GM21717 (cell line): ENCODE measurements around the gene ATP11A.
"Not testable (repeated sequence)": the region's sequence is repeated elsewhere in the genome, so short reads cannot be mapped to it uniquely, and the experiment has no call there.

Source experiments
- ATAC-seq: cut with Tn5 transposase; IDR thresholded peaks from one replicate; pipeline ENCODE4 v1.9.1; 2021; ENCODE audit warnings: mild to moderate bottlenecking, moderate library complexity; ENCODE audit not compliant: unreplicated experiment

ATP11A gene

DNA sequence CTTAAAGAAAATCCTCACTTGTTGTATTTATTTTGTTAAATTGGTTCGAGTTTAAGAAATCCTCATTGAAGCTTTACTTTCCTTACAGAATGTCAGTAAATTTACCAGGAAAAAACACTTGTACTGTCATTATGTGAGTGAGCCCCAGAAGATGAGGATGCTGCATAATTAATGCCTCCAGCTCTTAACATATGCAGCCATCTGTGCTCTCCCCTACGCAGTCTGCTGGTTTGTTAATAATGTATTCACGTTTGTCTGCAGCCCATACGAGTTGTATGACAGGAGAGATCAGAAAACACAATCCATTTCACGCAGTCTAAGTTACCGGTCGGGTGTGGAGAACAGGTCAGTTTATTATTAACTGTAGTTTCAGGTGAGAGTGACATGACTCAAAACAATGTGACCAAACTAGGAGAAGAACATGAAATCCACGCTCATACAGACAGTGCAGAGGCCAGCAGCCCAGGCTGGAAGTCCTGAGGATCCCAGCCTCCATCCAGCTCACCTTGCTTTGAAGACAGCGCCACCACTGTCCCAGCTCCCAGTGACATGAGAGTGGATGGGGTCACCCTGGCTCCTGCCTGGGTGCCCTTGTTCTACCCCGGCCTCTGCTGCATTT lies 19.8 kb upstream of the ATP11A start:
- ATAC-seq, result no peak

DNA sequence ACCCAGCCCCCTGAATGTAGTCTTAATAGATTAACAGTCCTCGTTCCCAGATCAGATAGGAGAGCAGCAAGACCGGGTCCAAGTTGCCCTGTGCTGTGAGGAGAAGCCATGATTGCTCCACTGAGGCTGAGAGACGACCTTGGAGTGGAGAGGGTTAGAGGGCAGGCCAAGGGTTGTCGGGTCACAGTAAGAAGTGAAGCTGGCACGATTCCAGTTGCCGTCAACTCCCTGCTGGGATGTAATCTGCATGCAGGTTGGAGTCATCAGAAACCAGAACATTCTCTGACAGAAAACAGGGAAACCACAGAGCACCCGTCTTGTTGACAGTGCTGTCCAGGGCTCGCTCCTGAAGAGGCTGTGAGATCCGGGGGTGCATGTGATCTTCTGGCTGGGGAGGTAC lies 19.0 kb upstream of the ATP11A start:
- no peak for ATAC-seq

DNA sequence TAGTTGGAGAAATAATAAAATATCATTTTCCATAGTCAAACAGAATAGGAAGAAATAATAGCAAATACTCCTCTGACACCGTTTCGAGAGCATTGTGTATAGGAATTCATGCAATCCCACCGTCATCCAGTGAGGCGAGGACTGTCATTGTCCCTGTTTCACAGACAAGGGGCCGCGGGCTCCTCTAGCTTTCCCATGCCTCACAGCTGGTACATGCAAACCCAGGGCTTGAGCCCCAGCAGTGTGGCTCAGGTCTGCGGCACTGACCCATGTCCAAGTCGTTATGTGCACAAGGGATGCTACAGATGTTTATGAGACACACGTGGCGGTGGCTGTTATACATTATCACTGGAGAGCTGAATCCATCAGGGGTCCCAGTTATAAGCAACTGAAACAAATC lies 18.5 kb upstream of the ATP11A start:
- no peak for ATAC-seq

DNA sequence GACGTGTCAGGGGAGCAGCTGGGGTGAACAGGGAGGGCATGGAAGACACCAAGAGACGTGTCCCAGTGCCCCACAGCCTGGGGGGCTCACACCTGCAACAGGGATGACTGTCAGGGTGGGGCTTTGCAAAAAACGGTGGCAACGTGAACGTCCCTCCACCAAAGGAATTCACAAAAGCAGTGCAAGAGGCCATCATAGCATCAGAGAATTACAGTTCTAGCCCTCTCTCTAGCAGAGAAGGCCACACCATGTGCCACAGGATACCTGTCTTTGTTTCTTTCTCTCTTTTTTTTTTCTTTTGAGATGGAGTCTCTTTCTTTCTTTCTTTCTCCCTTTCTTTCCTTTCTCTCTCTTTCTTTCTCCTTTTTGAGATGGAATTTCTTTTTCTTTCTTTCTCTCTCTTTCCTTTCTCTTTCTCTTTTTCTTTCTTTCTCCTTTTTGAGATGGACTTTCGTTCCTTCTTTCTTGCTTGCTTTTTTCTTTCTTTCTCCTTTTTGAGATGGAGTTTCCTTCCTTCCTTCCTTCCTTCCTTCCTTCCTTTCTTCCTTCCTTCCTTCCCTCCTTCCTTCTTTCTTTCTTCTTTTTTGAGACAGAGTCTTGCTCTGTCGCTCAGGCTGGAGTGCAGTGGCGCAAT lies 17.1 kb upstream of the ATP11A start:
- ATAC-seq, result no peak

DNA sequence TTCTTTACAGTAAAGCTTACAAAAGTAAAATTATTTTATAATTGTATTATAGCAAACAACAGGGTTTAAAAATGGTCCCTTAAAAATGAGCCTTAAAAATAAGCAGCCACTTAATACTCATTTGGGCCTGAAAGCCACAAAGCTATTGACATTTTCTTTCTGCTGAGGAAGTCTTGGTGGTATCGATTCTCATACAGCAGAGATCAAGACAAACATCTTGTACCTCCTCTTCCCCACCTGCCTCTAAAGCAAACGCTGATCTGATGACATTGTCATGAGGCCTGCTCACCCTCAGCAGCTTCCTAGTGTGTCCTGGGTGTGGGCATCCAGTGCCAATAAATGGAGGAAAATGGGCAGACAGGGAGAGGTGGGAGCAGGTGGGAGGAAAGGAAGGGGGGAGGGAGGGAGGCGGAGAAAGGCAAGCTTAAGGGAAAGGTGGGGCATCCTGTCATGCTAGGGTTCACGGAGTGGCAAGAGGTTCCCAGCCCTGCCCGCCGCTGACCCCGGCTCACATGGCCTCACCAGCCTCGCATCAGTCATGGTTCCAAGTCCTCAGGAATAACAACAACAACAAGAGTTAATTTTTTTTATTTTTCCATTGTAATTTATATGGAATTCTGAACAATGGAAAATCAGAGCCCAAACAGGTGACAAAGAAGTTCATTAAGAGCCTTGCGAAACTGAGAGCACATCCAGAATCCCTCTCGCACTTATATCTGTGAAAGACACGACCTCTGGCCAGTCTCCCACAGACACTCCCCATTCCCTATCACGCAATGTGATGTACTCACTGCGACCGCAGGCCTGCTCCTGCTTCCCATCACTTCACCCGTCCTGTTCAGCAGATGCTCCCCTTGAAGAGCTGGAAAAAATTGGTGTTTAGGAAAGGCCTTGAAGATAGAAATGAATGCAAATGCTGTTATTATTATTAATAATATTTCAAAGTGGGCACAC lies 15.1 kb upstream of the ATP11A start:
- ATAC-seq, result no peak

DNA sequence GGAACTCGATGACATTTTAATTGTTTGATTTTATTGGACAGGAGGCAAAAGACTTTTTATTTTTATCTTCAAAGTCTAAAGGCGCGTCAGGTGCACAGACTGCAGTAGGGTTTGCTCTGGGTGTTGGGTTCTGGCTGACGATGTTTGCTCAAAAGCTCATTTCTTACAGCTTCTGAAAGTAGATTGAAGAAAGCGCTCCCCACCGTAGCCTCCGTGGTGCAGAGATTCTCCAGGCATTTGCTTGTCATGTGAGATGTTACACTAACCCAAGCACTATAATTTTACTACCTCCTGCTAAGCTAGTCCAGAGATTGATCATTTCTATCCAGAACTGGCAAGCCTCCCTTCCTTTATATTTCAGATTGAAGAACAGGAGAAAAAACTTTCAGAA lies 14.5 kb upstream of the ATP11A start:
- ATAC-seq, result no peak

DNA sequence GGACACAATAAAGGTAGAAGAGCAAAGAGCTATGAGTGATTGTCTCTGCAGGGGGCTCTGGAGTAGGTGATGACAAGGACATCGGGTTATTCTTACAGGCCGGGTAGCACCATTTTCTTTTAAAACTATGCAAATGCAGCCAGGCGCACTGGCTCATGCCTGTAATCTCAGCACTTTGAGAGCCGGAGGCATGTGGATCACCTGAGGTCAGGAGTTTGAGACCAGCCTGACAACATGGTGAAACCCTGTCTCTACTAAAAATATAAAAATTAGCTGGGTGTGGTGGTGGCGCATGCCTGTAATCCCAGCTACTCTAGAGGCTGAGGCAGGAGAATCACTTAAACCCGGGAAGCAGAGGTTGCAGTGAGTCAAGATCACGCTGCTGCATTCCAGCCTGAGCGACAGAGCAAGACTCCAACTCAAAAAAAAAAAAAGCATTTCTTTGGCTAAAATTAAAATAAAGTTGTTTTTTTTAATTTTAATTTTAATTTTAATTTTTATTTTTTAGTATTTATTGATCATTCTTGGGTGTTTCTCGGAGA lies 12.3 kb upstream of the ATP11A start:
- not testable (repeated sequence) for ATAC-seq

DNA sequence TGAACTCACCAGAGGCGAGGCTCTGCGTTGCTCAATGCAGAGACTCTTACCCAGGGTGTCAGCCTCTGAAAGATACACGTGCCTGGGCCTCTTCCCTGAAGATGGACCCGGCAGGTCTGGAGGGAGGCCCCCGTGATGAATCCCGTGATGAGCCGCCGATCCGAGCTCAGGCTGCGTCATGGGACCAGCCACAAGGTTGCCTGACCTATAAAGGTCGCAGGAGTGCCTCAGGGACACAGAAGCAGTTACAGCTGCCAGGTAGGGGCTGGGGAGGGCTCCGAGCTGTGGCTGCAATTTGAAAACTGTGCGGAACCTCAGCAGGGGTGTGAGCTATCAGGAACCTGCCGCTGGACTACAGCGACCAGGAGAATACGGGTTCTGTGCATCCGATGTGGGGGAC lies 10.5 kb upstream of the ATP11A start:
- ATAC-seq, result no peak

DNA sequence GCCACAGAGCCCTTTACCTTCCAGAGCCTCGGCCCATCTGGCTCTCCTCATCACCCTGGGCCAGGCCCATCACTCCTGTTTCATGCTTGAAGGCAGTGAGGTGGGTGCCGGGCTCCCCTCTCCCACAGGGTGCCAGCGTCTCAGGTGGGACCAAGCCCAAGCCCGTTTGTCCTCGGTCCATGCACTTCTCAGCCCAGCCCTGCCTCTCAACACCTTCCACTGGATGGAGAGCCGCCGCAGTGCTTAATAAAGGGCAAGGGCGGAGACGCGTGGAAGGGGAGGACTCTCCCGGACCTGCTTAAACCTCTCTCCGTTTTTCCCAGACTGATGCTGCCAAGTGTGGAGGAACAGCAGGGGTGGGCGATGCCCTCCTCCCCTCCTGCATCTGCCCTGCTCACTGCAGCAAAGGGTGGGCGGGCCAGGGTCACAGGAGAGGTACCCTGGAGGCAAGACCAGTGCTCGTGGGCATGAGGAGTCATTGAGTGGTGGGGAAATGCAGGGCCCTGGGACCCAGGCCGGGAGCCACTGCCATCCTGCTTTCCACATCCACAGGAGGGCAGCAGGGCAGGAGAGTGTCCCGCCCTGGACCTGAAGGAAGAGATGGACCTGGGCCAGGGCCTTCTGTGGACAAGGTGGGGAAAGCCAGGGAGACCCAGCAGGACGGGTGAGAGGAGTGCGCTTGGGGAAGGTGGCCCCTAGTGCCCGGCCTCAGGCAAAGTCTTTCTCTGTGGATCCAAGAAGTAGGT lies 9.7 kb upstream of the ATP11A start:
- no peak for ATAC-seq

DNA sequence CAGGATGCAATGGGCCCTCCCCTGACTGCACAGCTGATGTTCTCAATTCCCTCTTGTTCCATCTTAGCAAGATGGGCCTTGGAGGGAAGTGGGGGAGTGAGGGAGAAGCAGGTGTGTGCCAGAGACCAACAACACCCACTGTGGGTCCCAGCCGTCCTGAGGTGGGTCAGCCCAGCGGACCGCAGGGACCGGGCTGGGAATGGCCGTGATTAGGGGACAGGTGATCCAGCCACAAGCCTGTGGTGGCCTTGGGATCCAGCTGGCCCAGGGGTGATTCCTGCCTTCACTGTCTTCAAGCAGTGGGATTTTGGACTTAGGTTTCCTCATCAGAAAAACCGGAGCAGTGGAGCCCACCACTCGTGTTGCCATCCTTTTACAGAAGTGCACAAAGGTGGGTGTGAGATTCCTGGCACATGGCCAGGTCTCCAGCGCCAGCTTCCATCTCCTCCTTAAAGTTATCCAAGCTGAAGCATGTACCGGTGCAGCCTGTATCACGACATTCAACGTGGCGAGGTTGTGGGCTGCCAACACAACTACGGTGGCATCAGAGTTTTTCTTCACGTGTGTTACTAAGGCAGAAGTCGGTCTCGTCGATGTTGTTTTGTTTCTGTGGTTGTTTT lies 9.0 kb upstream of the ATP11A start:
- no peak for ATAC-seq

DNA sequence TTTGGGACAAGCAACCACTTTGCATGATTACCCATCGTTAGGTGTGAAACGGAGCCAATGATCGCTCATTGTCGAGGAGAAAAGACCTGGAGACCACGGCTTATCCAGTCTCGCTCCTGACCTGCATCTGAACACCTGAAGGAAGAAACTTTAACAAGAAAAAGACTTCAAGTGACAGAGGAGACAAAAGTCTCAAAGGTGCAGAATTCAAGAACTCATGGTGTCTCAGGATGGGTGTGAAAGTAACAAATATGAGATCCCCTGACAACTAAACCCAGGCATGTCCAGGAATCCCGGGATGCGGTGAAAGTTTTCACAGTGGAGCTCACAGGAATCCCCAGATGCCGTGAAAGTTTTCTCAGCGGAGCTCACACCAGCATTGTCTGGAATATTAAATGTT lies 6.3 kb upstream of the ATP11A start:
- ATAC-seq, result no peak

DNA sequence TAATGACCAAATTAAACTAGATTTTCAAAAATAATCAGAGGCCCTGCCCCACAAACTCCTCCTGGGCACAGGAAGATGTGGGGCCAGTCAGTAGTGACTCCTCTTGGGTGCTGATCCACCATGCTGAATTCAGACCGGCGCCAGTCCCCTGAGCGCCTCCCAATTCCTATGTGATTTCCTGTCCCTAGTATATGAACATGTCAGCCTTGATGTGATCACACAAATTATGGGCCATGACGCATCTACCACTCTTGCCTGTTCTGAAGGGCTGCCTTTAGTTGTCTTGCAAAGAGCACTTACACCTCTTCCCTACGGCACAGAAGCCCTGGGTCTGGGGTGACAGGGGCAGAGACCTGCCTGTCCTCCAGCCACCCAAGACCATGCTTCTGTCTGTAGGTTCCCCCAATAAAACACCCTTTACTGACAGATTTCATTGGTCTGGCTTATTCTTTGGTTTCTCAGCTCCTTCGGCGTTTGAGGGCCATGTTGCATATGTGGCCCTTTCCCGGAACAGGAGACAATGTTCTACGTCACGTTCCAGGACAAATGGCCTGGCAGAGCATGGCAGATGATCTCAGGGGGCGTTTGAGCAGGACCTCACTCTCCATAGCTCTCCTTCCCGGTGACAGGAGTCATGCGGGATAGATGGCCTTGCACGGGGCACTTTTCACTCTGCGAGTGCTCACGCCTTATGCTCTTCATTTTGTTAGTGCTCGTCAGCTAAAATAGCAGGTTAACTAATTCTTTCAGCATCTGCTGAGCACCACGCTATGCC lies 5.6 kb upstream of the ATP11A start:
- ATAC-seq, result no peak

DNA sequence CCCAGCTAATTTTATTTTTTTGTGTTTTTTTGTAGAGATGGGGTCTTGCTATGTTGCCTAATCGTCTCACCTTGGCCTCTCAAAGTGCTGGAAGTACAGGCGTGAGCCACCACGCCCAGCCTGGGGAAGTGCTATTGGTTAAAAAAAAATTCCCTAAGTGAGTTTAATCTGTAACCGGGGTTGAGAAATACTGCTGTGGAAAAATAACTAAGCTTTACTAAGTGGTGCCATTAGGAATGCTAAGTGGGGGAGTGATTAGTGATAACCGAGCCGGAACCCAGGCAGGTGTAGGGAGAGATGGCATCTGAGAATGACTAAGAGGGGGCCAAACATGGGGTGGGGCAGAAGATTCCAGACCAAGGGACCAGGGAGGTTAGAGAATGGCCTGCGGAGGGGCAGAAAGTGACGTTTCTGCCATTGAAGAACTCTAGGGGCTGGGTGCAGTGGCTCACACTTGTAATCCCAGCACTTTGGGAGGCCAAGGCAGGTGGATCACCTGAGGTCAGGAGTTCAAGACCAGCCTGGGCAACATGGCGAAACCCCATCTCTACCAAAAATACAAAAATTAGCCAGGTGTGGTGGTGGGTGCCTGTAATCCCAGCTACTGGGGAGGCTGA lies 4.5 kb upstream of the ATP11A start:
- ATAC-seq, result not testable (repeated sequence)

DNA sequence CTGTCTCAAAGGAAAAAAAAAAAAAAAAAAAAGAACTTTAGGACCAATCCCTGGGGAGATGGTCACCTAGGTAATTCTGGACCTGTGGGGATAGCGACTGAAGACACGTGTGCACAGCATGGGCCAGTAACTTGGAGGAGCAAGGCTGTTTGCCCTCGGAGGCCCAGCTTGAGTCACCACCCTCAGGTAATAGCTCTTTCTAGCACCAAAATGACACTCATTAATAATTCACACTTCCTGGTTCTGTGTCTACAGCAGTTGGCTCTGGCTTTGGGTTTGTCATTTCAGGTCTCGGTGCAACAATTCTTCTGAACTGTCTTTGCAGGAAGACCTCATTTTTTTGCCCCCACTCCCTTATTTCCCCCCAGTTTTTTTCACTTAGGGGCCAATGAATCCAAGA lies 3.9 kb upstream of the ATP11A start:
- ATAC-seq, result no peak

DNA sequence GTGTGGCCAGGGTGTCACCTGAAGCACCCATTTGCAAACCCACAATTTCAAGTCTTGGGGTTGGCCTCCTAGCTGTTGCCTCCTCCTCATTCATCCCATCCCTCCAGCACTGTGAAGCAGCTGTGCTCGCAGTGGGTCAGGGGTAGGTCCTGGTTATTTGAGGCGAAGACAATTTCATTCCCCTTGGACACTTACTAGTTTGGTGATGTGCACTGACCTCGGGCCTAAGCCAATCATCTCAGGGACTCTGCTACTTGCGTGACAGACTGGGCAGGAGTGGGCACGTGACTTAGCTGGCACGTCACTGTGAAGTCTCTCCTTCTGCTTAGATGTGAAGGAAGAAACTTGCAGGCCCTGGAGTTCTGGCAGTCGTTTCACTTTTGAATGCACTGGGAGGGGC lies 3.5 kb upstream of the ATP11A start:
- no peak for ATAC-seq

DNA sequence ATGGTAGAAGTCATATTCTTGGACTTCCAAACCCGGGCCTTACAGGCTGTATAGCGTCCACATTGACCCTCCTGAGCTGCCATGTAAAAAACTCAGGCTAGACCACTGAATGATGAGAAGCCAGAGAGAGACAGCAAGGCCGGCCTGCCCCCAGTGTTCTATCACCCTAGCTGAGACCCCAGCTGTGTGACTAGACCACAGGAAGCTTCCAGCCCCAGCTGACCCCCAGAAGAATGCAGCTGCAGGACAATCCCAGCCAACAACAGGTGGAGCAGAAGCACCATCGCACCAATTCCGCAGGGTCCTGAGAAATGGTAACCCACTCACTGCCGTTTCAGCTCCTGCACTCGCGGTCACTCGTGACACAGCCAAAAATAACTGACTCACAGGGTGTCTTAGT lies 2.9 kb upstream of the ATP11A start:
- no peak for ATAC-seq

DNA sequence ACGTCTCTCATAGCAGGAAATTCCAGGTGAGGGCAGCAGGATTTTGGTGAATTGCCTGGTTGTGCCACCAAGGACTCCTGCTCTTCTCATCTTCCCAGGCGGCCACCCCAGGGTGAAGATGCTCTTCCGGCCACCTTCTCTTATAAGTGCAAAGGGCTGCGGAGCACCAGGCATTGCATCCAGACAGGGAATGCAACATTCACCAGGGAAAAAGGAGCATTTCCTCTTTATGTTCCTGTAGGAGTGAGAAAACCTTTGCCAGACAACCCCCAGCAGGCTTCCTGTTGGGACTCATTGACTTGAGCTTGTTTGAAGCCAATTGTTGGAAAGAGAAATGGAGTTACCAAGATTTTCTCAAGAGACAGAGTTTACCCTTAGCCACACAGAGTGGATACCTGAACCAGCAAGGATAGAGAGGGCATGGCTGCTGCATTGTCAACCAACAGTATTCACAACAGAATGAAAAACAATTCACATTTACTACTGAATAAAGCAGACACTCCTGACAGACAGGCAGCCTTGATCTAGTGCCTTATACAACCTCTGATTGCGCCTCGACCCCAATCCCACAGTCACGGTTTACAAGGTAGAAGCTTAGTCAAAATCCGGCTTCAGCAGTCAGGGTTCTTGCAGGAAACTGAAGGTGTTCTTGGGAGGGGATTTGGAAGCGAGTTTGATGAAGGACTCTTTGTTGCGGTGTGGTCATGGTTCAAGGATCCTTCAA lies 1.8 kb upstream of the ATP11A start:
- no peak for ATAC-seq

DNA sequence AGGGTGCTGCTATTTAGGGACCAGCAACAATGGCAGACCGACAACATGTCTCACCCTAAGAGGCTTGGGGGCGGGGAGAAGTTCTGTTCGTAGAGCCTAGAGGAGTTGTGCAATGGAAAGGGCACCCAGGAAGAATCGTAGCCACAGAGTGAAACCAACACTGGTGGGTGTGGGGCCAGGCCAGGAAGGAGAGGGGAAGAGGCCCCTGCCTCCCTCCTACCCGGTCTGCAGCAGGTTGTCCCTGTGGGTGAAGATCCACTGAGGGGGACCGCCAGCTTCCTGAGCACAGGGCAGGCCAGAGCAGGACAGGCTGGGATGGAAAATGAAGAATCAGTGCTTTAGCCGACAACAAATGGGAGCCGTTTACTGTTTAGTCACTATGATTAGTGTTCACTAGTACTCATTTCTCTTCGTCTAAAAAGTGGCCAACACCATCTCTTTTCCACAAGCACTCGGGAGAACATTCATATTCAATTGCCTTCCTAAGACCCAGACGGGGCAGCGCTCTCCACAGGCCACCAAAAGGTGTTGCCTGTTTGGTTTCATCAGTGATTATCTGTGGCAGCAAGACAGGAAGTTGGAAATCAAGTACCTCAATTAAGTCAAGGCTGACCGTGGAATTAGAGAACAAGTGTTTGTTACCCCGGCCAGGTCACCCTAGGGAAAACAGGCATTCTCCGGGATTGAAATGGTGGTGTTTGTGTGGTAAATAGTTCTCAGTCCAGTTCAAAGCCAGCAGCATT lies 1.1 kb upstream of the ATP11A start:
- no peak for ATAC-seq
